GM19035 (cell line): ENCODE results near the gene EXOSC2.
"Not testable (repeated sequence)": the region's sequence is repeated elsewhere in the genome, so short reads cannot be mapped to it uniquely, and the experiment has no call there.

Experiments
- ATAC-seq: cut with Tn5 transposase; IDR thresholded peaks from one replicate; pipeline ENCODE4 v1.9.1; 2021; ENCODE audit not compliant: unreplicated experiment

EXOSC2 gene

GRCh38 chr9:130667120-130667435 is 26.5 kb upstream of the EXOSC2 start:
- no peak for ATAC-seq

- no peak for ATAC-seq
Measured at GRCh38 chr9:130668196-130668595, 25.4 kb upstream of the EXOSC2 start.

- no peak for ATAC-seq
Measured at GRCh38 chr9:130668659-130669058, 24.9 kb upstream of the EXOSC2 start.

DNA sequence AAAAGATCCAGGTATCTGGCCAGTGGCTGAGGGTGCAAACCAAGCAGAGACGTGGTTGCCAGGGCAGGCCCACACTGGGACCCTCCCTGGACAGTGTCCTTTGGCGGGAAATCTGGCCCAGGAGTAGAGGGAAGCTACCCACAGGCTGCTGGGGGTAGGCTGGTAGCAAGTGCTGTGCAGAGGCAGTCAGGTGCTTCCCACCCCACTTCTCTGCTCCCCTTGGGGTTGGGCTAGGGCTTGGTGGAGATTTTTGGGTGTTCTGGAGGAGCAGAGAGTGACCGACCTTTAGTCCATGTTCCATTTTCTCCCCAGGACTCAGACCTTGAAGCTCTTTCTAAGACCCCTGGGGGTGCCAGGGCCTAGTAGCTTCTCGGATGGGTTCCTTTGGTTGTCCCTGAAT is 23.6 kb upstream of the EXOSC2 start:
- no peak for ATAC-seq

DNA sequence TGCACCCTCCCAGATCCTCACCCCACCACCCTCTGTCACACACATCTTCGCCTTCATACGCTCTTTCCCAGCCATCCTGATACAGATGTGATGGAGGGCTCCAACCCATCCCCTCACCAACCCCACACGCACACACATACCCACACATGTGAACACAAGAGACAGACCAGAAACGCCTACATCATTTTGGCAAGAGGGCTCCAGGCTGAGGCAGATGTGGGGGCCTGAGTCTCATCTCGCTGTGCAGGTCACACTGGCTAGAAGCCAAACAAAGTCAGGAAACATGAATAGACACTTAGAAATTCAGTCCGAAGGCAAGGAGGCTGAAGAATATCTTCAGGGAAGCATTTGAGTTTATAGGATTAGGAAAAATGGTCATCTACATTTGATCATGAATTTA is 22.9 kb upstream of the EXOSC2 start:
- ATAC-seq, result no peak

DNA sequence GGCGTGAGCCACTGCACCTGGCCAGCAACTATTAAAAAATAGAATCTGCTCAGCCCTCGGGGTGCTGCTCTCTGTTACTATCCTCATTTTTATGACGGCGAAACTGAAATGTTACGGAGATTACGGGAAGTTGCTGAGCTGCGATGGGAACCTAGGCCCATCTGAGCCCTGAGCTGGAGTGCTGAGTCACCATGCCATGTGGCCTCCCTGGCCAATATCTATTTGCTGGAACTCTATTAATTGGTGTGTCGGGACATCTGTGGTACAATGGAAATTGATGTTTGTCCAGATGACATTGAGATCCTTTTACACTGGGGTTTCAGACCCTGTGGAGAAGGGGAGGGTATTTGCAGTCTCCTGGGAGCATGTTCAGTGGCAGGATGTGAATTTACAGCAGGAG is 21.1 kb upstream of the EXOSC2 start:
- no peak for ATAC-seq

DNA sequence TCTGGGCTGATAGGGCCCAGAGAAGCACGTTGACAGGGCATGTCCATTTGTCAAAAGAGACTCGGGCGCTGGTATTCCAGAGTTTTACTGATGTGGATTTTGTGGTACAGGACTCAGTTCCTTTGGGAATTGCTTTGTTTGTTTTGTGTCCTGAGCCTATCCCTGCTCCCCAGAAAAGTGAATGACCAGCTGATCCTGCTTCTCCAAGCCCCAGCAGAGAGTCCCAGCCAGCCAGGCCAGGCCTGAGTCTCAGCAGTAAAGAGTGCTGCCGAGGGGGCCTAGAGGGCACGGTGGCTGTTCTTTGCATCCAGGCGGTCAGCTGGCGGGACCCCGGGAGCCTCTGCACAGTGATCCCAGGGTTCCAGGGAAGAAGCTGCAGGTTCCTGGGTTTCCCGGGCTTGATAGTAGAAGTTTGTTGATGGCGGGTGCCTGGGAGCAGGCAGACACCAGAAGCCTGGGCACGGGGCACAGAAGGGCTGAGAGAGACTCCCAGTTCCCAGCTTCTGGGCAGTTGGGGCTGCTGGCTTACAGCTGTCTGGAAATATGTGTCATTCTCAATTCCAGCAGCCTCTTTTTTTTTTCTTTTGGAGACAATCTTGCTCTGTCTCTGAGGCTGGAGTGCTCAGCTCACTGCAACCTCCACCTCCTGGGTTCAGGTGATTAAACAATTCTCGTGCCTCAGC is 20.5 kb upstream of the EXOSC2 start:
- no peak for ATAC-seq

GRCh38 chr9:130675396-130675795 is 18.2 kb upstream of the EXOSC2 start:
- ATAC-seq, result no peak

GRCh38 chr9:130677252-130677651 is 16.3 kb upstream of the EXOSC2 start:
- no peak for ATAC-seq

DNA sequence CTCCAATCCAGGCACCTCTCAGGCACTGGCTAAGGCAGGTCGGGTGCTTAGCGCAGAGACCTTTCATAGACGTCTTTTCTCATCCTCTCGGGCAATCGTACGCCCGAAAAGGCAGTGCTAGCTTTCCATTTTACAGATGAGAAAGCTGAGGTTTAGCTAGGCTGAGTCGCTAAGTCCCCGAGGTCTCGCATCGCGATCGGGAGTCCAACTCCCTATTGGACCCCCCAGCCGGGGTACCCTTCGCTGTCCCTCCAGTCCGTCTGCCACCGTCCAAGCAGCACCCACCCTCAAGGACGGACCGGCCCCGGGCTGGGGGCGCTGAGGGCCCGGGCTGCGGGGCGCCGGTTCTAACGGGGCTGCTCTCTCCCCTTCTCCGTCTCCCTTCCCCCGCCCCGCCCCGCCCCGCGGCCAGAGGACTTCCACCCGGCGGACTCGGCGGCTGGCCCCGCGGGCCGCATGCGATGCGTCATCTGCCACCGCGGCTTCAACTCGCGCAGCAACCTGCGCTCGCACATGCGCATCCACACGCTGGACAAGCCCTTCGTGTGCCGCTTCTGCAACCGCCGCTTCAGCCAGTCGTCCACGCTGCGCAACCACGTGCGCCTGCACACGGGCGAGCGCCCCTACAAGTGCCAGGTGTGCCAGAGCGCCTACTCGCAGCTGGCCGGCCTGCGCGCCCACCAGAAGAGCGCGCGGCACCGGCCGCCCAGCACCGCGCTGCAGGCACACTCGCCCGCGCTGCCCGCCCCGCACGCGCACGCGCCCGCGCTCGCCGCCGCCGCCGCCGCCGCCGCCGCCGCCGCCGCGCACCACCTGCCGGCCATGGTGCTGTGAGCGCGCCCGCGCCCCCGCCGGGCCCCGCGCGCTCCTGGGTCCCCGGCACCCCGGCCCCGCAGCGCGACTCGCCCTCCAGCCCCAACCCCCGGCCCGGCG is 12.5 kb upstream of the EXOSC2 start:
- ATAC-seq, result peak; percentile 44

DNA sequence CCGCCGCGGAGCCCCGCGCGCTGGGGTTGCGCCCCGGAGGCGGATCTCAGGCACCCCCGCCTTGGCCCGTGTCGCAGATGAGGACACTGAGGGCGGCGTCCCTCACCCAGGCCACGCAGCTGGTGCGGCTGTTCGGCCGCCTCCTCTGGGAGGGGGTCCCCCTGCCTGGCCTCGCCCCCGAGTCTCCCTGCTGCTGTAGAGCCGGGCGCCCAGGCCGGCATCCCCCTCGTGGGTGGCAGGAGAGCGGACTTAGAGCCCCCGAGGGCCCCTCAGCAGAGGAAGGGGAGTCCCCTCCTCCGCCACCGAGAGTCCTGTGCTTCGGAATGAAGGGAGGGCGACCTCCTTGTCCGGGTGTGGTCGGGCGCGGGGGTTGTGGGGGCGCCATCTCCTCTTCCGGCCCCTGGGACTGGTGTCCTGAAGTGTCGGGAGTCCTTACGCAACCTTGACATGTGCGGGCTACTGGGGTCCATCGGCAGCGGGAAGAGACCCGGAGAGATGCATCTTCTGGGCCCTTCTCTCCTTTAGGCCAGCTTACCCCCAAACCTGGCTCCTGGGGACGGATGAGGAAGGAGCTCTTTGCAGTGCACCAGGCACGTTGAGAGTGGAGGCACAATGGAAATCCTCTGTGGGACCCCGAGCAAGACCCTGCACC is 11.7 kb upstream of the EXOSC2 start:
- ATAC-seq, result peak; percentile 6

DNA sequence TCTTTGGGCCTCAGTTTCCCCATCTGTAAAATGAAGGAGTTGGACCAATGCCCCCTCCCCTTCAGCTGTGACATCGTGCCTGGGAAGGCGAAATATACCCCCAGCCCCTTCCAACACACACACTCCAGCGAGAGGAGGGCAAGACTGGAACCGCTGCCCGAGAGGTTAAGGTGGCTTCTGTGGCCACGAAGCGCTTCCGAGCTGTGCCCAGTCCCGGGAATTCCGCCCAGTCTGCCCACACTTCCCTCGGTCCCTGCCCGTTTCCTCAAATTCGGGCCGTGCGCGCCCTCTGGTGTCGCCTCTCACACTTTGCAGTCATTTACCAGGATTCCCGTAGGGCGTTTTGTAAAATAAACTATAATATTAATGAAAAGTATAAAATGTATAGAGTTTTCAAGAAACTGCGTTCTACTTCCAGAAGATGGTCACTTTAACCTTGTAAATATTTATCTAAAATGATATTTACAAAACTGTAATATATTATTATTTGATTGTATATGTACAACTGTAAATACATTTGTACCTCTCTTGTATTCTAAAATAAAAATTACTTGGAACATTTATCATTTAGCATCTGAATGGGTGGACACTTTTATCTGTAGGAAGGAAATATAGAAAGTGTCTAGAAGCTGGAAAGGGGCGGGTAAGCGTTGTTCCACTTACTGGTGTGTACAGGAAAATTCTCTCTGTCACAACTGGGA is 11.0 kb upstream of the EXOSC2 start:
- no peak for ATAC-seq

GRCh38 chr9:130685104-130685503 is 8.5 kb upstream of the EXOSC2 start:
- ATAC-seq, result no peak

GRCh38 chr9:130685945-130686344 is 7.6 kb upstream of the EXOSC2 start:
- ATAC-seq, result not testable (repeated sequence)

DNA sequence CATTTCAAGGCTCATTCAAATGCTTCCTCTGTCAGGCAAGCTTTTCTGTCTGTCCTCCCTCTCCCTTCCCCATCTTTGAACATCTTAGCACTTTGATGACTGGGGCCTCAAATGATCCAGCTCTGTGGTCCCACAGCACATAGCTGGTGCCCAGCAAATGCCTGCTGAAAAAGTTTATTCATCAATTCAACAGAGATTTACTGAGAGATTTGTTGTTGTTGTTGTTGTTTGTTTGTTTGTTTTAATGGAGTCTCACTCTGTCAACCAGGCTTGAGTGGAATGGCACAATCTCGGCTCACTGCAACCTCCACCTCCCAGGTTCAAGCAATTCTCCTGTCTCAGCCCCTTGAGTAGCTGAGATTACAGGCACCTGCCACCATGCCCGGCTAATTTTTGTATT is 6.0 kb upstream of the EXOSC2 start:
- no peak for ATAC-seq

GRCh38 chr9:130688072-130688471 is 5.5 kb upstream of the EXOSC2 start:
- no peak for ATAC-seq

- no peak for ATAC-seq
Measured at GRCh38 chr9:130689572-130689936, 4.0 kb upstream of the EXOSC2 start.

DNA sequence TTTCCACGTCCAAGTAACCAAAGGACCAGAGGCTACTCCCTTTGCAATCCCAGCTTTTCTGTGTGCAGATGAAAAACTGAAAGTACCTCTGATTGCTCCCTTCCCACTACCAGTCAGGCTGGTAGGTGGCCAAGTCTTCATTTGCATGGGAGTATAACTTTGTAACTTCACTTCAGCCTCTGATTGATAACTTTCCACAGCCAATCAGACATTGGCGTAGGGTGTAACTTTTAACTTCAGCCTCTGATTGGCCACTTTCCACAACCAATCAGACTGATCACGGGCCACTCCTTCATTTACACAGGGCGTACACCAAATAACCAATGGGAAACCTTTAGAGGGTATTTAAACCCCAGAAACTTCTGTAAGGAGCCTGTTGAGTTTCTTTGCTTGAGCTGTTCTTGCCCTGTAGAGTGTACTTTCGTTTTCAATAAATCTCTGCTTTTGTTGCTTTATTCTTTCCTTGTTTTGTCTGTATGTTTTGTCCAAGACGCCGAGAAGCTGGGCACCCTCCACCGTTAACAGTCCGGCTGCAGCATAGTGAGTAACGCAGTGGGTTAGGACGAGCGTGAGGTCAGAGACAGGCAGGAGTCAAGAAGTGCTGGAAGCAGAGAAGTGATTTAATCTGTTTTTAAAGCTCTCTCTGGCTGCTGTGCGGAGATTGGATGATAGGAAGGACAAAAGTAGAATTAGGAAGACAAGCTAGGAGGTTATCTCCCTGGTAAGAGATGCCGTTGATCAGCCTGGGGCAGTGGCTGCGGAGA is 3.5 kb upstream of the EXOSC2 start:
- ATAC-seq, result no peak

DNA sequence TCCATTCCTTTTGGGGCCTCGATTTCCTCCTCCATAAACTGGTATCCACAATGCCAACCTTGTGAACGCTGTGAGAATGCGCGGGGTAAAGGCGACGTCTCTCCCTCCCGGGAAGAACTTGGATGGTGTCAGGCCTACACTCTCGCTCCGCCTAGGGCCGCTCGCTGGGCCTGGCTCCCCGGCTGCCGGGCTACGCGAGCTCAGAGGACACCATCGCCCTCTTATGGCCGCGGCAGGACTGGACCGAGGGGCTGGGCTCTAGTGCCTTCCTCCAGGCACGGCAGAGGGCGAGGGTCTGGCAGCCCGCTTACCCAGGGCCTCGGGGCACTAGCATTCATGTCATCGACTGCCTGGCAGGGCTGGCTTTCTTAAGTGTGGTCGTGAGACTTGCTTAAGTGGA is 1.3 kb upstream of the EXOSC2 start:
- no peak for ATAC-seq

GRCh38 chr9:130693101-130693425 is 517 bp upstream of the EXOSC2 start:
- ATAC-seq, result no peak

DNA sequence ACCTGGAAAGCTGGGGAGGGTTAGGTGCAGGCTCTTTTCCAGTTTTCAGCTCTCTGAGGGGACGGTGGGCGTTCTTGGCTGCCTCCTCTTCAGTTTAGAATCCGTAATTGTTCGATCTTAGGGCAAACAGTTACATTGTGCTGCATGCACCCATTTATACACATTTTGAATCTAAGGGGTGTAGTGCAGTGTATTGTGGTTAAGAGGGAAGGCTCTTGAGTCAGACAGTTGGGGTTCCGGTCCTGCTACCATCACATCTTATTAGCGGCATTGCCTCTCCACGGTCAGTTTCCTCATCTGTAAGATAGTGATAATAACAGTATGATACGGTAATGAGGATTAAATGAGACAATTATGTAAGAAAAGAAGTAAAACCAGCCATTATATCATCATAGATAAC is 625 bp downstream of the EXOSC2 start:
- ATAC-seq, result no peak
